Adipose tissue (tissue), 3 donors: ENCODE measurements around the gene CNOT9. TPM values are rescaled to one million over a fixed set of nuclear protein-coding genes. Genes with fewer than 3 reads are reported as not detected.

Experiments
- H3K27ac ChIP-seq: one replicate; pipeline ENCODE4 v1.5.1; 2013; ENCODE audit warnings: low read depth, low read length
- WGBS, 3 donors: extraction: QIAGEN DNeasy Blood & Tissue Kit; methylation state at CpG; one replicate each; pipeline ENCODE4 v1.1.7; 2013; 5-methylcytosine and 5-hydroxymethylcytosine counted together
- polyA plus RNA-seq, 3 donors: library from polyadenylated mRNA; stranded (reverse); fragments of 200-250 nt; gene quantifications; one replicate each; pipeline ENCODE4 v1.2.3, GENCODE V29; 2013
- donor health status: healthy with polysubstance abuse.
- donor health status: Bipolar disorder and iron deficiency.
- donor health status: healthy.

The CNOT9 gene
- polyA plus RNA-seq, 3 donors = 9.1 to 19.8 (median 12.9) TPM

DNA sequence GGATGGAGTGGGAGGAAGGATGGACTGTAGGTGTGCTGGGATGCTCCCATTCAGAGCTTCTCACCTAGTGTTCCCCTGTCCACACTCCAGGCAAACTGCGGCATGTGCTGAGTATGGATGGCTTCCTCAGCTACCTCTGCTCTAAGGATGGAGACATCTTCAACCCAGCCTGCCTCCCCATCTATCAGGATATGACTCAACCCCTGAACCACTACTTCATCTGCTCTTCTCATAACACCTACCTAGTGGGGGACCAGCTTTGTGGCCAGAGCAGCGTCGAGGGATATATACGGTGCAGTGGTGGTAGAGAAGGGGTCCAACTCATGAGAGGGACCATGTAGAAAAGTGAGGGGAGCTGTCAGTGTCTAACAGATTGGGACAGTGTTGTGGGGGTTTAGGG is 59.3 kb downstream of the CNOT9 start:
- H3K27ac ChIP-seq = no peak overlapping the region
- WGBS, 3 donors = 93 to 98% (median 97%) methylated on average over 4 of the region's 4 CpGs

GRCh38 chr2:218631837-218632236 is 63.2 kb downstream of the CNOT9 start:
- no peak overlapping the region for H3K27ac ChIP-seq
- WGBS, 3 donors = 50 to 69% (median 59%) methylated on average over 4 of the region's 4 CpGs

GRCh38 chr2:218635719-218636118 is 67.1 kb downstream of the CNOT9 start:
- no peak overlapping the region for H3K27ac ChIP-seq
- 93 to 96% (median 95%) methylated on average over 5 of the region's 5 CpGs for WGBS, 3 donors

DNA sequence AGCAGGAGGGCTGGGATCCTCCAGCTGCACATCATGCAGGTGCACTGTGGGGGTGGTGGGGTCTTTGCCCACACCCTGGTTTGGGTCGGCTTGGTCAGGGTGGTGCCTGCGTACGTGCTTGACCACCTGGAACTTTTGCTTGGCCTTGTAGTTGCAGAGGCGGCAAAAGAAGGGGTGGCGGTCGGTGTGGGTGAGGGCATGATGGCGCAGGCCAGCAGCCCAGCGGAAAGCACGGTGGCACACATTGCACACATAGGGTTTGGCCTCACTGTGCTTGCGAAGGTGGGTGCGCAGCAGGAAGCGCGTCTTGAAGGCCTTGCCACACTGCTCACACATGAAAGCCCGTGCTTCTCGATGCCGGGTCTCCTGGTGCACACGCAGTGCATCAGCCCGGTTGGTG is 69.7 kb downstream of the CNOT9 start:
- WGBS, 3 donors = 96 to 99% (median 97%) methylated on average over 18 of the region's 18 CpGs

GRCh38 chr2:218642121-218642656 is 73.5 kb downstream of the CNOT9 start:
- no peak overlapping the region for H3K27ac ChIP-seq
- 92 to 95% (median 95%) methylated on average over 18 of the region's 18 CpGs for WGBS, 3 donors

More for the DNA sequence above, 69.7 kb downstream of the CNOT9 start:
- no peak overlapping the region for H3K27ac ChIP-seq

DNA sequence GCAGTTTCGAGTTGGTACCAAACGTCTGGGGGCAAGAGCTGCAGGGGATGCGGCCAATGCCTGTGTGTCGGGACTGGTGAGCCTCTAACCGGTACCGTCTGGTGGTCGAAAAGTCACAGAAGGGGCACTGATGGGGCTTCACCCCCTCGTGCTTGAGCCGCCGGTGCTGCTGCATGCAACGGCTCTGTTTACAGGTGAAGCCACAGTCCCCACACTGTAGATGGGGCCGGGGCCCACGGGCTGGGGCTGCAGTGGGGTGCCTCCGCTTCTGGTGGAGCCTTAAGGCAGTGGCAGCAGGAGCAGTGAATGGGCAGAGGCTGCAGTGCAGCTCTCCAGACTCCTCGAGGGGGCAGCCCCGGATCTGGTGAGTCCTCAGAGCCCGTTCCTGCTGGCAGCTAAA is 74.1 kb downstream of the CNOT9 start:
- WGBS, 3 donors = 85 to 93% (median 91%) methylated on average over 17 of the region's 17 CpGs
- H3K27ac ChIP-seq = no peak overlapping the region

- no peak overlapping the region for H3K27ac ChIP-seq
- WGBS, 3 donors = 90 to 96% (median 91%) methylated on average over 10 of the region's 10 CpGs
Observed at GRCh38 chr2:218643751-218644310, 75.2 kb downstream of the CNOT9 start.

DNA sequence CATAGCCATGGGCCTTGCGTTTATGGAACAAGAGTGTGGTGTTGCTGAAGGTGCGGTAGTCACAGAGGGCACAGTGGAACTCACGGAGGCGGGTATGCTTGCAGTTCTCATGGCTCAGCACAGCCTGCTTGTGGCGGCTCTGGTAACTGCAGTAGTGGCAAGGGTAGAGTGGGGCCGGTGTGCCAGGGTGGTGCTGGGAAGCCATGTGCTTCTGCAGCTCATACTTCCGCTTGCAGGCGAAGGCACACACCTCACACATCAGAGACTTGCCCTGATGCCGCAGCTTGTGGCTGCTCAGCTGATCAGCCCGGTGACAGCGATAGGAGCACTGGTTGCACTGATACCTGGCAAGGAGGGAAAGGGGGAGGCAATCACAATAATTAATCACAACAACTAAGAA is 76.1 kb downstream of the CNOT9 start:
- WGBS, 3 donors = 74 to 95% (median 94%) methylated on average over 11 of the region's 11 CpGs
- no peak overlapping the region for H3K27ac ChIP-seq

DNA sequence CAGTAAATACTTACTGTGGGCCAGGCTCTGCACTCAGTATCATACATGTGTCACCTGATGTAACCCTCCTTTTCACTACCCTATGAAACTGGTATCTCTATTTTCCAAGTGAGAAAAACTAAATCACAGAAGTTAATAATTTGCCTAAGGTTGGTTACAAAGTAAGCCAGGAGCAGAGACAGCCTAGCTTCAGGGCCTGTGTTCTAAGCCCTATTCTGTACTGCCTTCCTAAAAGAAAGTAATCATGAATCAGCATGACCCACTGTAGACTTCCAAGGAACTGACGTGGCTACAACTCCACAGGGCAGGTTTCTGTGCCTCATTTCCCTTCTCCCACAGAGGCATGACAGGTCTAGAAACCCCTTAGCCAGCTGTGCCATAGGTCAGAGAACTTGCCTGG is 76.5 kb downstream of the CNOT9 start:
- WGBS, 3 donors = 72 to 86% (median 74%) methylated on average over 1 of the region's 1 CpG

More for the DNA sequence above, 76.5 kb downstream of the CNOT9 start:
- no peak overlapping the region for H3K27ac ChIP-seq

Other genes starting within 250 kb of the CNOT9 start
- gene CATIP, start 212.0 kb upstream of the CNOT9 start, polyA plus RNA-seq = under 1 TPM in 2 of 3 donors, not detected in 1; 0.10 to 0.67 TPM
- 10 to 100 TPM in 1 of 3 donors, 1 to 10 TPM in 2; 5.6 to 59.0 (median 7.0) TPM for gene SLC11A1, start 186.6 kb upstream of the CNOT9 start, polyA plus RNA-seq
- gene CTDSP1, start 169.0 kb upstream of the CNOT9 start, polyA plus RNA-seq = 100 to 1,000 TPM in 2 of 3 donors, 10 to 100 TPM in 1; 72.0 to 134 (median 132) TPM
- 1 to 10 TPM in 1 of 3 donors, under 1 TPM in 1, not detected in 1; 0.15 to 9.2 TPM for gene VIL1, start 149.7 kb upstream of the CNOT9 start, polyA plus RNA-seq
- gene USP37, start 488 bp upstream of the CNOT9 start, polyA plus RNA-seq = 1 to 10 TPM; 1.3 to 2.4 (median 2.2) TPM
- gene PLCD4, start 39.1 kb downstream of the CNOT9 start, polyA plus RNA-seq = under 1 TPM; 0.21 to 0.68 (median 0.56) TPM
- gene ZNF142, start 90.8 kb downstream of the CNOT9 start, polyA plus RNA-seq = 1 to 10 TPM; 4.3 to 6.9 (median 6.1) TPM
- gene BCS1L, start 90.8 kb downstream of the CNOT9 start, polyA plus RNA-seq = 10 to 100 TPM; 20.1 to 39.2 (median 30.0) TPM
- gene RNF25, start 103.2 kb downstream of the CNOT9 start, polyA plus RNA-seq = 10 to 100 TPM; 10.3 to 29.2 (median 18.9) TPM
- 10 to 100 TPM; 15.3 to 18.7 (median 17.5) TPM for gene STK36, start 103.2 kb downstream of the CNOT9 start, polyA plus RNA-seq
- gene TTLL4, start 142.0 kb downstream of the CNOT9 start, polyA plus RNA-seq = 1 to 10 TPM; 4.0 to 7.8 (median 7.2) TPM
- 10 to 100 TPM in 2 of 3 donors, 1 to 10 TPM in 1; 4.8 to 20.8 (median 11.6) TPM for gene CYP27A1, start 213.3 kb downstream of the CNOT9 start, polyA plus RNA-seq